ENCODE results near the gene SLC25A43.

DNA sequence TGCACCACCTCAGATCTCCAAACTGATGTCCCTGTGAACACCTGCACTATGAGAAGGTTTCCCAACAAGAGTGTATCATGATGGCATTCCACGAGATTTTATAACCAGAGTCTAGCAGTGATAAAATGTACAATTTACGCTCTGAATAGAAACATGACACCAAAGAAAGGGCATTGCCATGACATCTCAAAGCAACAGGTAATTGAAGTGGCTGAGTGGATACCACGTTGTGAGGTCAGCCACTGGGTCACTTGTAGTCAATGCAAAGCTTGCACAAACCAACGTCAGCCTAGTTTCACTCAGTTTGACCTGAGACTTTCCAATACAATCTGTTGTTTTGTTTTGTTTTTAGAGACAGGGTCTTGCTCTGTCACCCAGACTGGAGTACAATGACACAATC is 54.1 kb downstream of the SLC25A43 start:
- TF ChIP-seq EZH2 (IDR thresholded peaks at IDR 0.05) (no peak), POLR2AphosphoS5 (IDR thresholded peaks at IDR 0.05; ENCODE audit: borderline replicate concordance, low read depth, low read length) (no peak), FOXP2 (optimal IDR thresholded peaks at IDR 0.05; ENCODE audit: control extremely low read depth, extremely low read length, insufficient read depth) (no peak)
